GM19438 (cell line): ENCODE results near the gene HOXB8.

Experiments used
- ATAC-seq: cut with Tn5 transposase; IDR thresholded peaks from one replicate; pipeline ENCODE4 v1.9.1; 2021; ENCODE audit warnings: low read depth; ENCODE audit not compliant: unreplicated experiment

Gene HOXB8

GRCh38 chr17:48596735-48597527 is 18.2 kb downstream of the HOXB8 start:
- ATAC-seq: no peak

- no peak for ATAC-seq
These were observed 18.9 kb downstream of the HOXB8 start for GRCh38 chr17:48596000-48596734.

- ATAC-seq: no peak
These were observed 19.7 kb downstream of the HOXB8 start for GRCh38 chr17:48595278-48595999.

GRCh38 chr17:48594538-48595277 is 20.4 kb downstream of the HOXB8 start:
- ATAC-seq: no peak

GRCh38 chr17:48593840-48594537 is 21.1 kb downstream of the HOXB8 start:
- ATAC-seq: no peak

- ATAC-seq: no peak
These were observed 21.8 kb downstream of the HOXB8 start, which contains the start of gene HOXB5 for GRCh38 chr17:48593126-48593829. Gene HOXB5, minus strand, starts transcription at chr17:48593779. Its CDS starts 97 bp downstream, at chr17:48593682.

GRCh38 chr17:48592577-48592976 is 22.5 kb downstream of the HOXB8 start:
- no peak for ATAC-seq

- ATAC-seq: no peak
These were observed 23.0 kb downstream of the HOXB8 start for GRCh38 chr17:48592057-48592514.

- ATAC-seq: no peak
These were observed 23.6 kb downstream of the HOXB8 start for GRCh38 chr17:48591255-48592056.

GRCh38 chr17:48590607-48591161 is 24.4 kb downstream of the HOXB8 start:
- ATAC-seq: no peak

GRCh38 chr17:48589831-48590606 is 25.1 kb downstream of the HOXB8 start, which contains the start of gene HOXB3:
Gene HOXB3, minus strand, starts transcription at chr17:48590241. Its CDS starts 37,767 bp downstream, at chr17:48552474.
- no peak for ATAC-seq

- ATAC-seq: no peak
These were observed 25.8 kb downstream of the HOXB8 start for GRCh38 chr17:48589060-48589830.

- ATAC-seq: no peak
These were observed 26.6 kb downstream of the HOXB8 start for GRCh38 chr17:48588528-48588927.

- no peak for ATAC-seq
These were observed 27.0 kb downstream of the HOXB8 start for GRCh38 chr17:48588074-48588415.

- no peak for ATAC-seq
These were observed 27.6 kb downstream of the HOXB8 start for GRCh38 chr17:48587276-48588073.
